Body of pancreas (tissue), 4 donors: ENCODE measurements around the gene EFCAB14.

Source experiments
- POLR2A ChIP-seq, 3 donors: fragments of 450-650 bp; IDR thresholded peaks; one replicate each; pipeline ENCODE4 v1.6.1; 2016; ENCODE audit warnings: antibody characterized with exemption in 3 of 3, mild to moderate bottlenecking in 2 of 3
- TF ChIP-seq, protein P1 (sequence below), 7 experiments: fragments of 450-650 bp in 4 of 7; fragments of 200-600 bp in 3 of 7; sonication (generic) in 3 of 7; IDR thresholded peaks; one replicate each; pipeline ENCODE4 v1.5.1; 2016 to 2019; ENCODE audit warnings: antibody characterized with exemption in 7 of 7

DNA sequence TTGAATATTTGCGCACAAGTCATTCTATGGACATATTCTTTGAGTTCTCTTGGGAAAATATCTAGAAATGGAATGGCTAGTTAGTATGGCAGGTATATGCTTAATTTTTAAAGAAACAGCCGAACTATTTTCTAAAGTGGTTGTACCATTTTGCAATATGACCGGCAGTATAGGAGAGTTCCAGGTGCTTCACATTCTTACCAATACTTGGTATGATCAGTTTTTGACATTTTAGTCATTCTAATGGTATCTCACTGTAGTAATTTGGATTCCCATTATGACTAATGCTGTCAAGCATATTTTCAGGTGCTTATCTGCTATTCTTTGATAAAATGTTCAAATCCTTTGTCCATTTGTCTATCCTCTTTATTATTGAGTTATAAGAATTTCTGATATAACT lies 71.3 kb downstream of the EFCAB14 start:
- TF ChIP-seq, protein P1, sequence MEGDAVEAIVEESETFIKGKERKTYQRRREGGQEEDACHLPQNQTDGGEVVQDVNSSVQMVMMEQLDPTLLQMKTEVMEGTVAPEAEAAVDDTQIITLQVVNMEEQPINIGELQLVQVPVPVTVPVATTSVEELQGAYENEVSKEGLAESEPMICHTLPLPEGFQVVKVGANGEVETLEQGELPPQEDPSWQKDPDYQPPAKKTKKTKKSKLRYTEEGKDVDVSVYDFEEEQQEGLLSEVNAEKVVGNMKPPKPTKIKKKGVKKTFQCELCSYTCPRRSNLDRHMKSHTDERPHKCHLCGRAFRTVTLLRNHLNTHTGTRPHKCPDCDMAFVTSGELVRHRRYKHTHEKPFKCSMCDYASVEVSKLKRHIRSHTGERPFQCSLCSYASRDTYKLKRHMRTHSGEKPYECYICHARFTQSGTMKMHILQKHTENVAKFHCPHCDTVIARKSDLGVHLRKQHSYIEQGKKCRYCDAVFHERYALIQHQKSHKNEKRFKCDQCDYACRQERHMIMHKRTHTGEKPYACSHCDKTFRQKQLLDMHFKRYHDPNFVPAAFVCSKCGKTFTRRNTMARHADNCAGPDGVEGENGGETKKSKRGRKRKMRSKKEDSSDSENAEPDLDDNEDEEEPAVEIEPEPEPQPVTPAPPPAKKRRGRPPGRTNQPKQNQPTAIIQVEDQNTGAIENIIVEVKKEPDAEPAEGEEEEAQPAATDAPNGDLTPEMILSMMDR (IDR thresholded peaks at IDR 0.05): no peak
- TF ChIP-seq POLR2A (IDR thresholded peaks at IDR 0.05): no peak
